Gastroesophageal sphincter (tissue), 3 donors: ENCODE data around the gene ACOXL.

Source experiments
- EP300 ChIP-seq: sonication (generic); formaldehyde crosslinking; IDR thresholded peaks from one replicate; pipeline ENCODE4 v1.6.1; 2017; ENCODE audit warnings: antibody characterized with exemption, mild to moderate bottlenecking
- TF ChIP-seq, protein P1 (sequence below), 4 experiments: fragments of 200-600 bp in 2 of 4; fragments of 450-650 bp in 2 of 4; sonication (generic) in 1 of 4; IDR thresholded peaks; one replicate each; pipeline ENCODE4 v1.5.1; 2017 to 2019; ENCODE audit warnings: antibody characterized with exemption in 4 of 4, mild to moderate bottlenecking in 2 of 4, moderate library complexity in 2 of 4

DNA sequence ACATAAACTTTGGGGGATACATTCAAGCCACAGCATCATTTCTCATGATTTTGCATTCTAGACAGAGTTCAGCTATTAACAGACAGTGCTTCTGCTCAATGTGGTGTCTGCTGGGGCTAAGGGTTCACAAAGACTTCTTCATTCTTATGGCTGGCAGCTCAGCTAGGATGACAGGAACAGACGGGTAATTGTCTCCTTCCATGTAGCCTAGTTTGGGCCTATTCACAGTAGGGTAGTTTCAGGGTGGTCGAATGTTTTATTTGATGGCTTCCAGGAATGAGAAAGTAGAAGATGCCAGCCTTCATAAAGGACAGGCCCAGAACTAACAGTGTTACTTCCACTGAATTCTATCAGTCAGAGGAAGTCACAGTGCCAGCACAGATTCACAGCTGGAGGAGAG, 362.3 kb downstream of the ACOXL start:
- no peak for TF ChIP-seq EP300
- TF ChIP-seq, protein P1, sequence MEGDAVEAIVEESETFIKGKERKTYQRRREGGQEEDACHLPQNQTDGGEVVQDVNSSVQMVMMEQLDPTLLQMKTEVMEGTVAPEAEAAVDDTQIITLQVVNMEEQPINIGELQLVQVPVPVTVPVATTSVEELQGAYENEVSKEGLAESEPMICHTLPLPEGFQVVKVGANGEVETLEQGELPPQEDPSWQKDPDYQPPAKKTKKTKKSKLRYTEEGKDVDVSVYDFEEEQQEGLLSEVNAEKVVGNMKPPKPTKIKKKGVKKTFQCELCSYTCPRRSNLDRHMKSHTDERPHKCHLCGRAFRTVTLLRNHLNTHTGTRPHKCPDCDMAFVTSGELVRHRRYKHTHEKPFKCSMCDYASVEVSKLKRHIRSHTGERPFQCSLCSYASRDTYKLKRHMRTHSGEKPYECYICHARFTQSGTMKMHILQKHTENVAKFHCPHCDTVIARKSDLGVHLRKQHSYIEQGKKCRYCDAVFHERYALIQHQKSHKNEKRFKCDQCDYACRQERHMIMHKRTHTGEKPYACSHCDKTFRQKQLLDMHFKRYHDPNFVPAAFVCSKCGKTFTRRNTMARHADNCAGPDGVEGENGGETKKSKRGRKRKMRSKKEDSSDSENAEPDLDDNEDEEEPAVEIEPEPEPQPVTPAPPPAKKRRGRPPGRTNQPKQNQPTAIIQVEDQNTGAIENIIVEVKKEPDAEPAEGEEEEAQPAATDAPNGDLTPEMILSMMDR (IDR thresholded peaks at IDR 0.05), result no peak
